OCI-LY7 (cell line): ENCODE data around the gene ZNF276. TPM values are rescaled to one million over a fixed set of nuclear protein-coding genes. Genes with fewer than 3 reads are reported as not detected.

ENCODE experiments used
- BruUV-seq: library from RNA; stranded (reverse); fragments of 400-500 nt; replicated peaks from 2 replicates; lab custom pipeline; 2021; lab: Mats Ljungman, UMichigan
- CTCF ChIA-PET: fragments of 300-600 bp; sonication (Branson Sonifier 250); formaldehyde crosslinking; loops from one replicate; lab custom pipeline; 2022; ENCODE audit warnings: antibody characterized with exemption; ENCODE audit not compliant: unreplicated experiment; lab: Charles Lee
- POLR2A ChIA-PET: fragments of 300-600 bp; sonication (Branson Sonifier 250); formaldehyde crosslinking; loops from one replicate; lab custom pipeline; 2022; ENCODE audit warnings: antibody characterized with exemption; lab: Charles Lee
- DNase-seq: peaks from one replicate; pipeline ENCODE4 v3.0.0-alpha.2; 2015; ENCODE audit warnings: low spot score
- H2AFZ ChIP-seq: fragments of 200-600 bp; sonication (generic), shearing (Covaris generic); 2 replicates; pipeline ENCODE4 v1.6.1; 2014; ENCODE audit warnings: mild to moderate bottlenecking, antibody characterized with exemption, low read length, moderate library complexity
- H3K27ac ChIP-seq: fragments of 200-600 bp; sonication (generic); 2 replicates; pipeline ENCODE4 v1.5.1; 2014; ENCODE audit warnings: mixed run types, low read depth, mild to moderate bottlenecking, moderate library complexity, low read length, inconsistent platforms; ENCODE audit not compliant: poor library complexity, severe bottlenecking
- H3K36me3 ChIP-seq: fragments of 200-600 bp; sonication (generic); 2 replicates; pipeline ENCODE4 v1.6.1; 2014; ENCODE audit warnings: mild to moderate bottlenecking, antibody characterized with exemption, low read length, moderate library complexity, mixed read lengths; ENCODE audit not compliant: insufficient read depth
- H3K4me1 ChIP-seq: fragments of 200-600 bp; sonication (generic); 2 replicates; pipeline ENCODE4 v1.5.1; 2014; ENCODE audit warnings: mild to moderate bottlenecking, low read length; ENCODE audit not compliant: insufficient read depth, poor library complexity, severe bottlenecking
- H3K4me2 ChIP-seq: fragments of 200-600 bp; sonication (generic); 2 replicates; pipeline ENCODE4 v1.6.1; 2014; ENCODE audit warnings: mild to moderate bottlenecking, low read length
- H3K4me3 ChIP-seq: fragments of 200-600 bp; sonication (generic); 2 replicates; pipeline ENCODE4 v1.5.1; 2014; ENCODE audit warnings: mild to moderate bottlenecking, low read depth, low read length; ENCODE audit not compliant: poor library complexity, severe bottlenecking
- H3K79me2 ChIP-seq: fragments of 200-600 bp; sonication (generic); 2 replicates; pipeline ENCODE4 v1.6.1; 2016; ENCODE audit warnings: low read depth, mild to moderate bottlenecking, low read length, moderate library complexity, mixed read lengths; ENCODE audit not compliant: insufficient read depth
- H3K9me2 ChIP-seq: fragments of 200-600 bp; sonication (generic); 2 replicates; pipeline ENCODE4 v1.6.1; 2016; ENCODE audit warnings: mild to moderate bottlenecking, low read length, mixed read lengths; ENCODE audit not compliant: insufficient read depth
- H3K9me3 ChIP-seq: fragments of 200-600 bp; sonication (generic); 2 replicates; pipeline ENCODE4 v1.6.1; 2014; ENCODE audit warnings: mild to moderate bottlenecking, mixed run types, low read length, mixed read lengths
- H4K20me1 ChIP-seq: fragments of 200-600 bp; sonication (generic); 2 replicates; pipeline ENCODE4 v1.6.1; 2014; ENCODE audit warnings: mild to moderate bottlenecking, antibody characterized with exemption, low read length, moderate library complexity, mixed read lengths; ENCODE audit not compliant: insufficient read depth
- EZH2phosphoT487 ChIP-seq: fragments of 200-600 bp; sonication (generic); IDR thresholded peaks from 2 replicates; pipeline ENCODE4 v1.6.1; 2018; ENCODE audit warnings: low read depth, borderline replicate concordance, mild to moderate bottlenecking, mixed run types, antibody characterized with exemption, low read length, moderate library complexity, mixed read lengths
- intact Hi-C: fragments of 100-400 bp; cut with micrococcal nuclease; formaldehyde crosslinking; loops from one replicate; pipeline ENCODE4 v1.10.0; 2022; ENCODE audit not compliant: unreplicated experiment
- total RNA-seq, 2 experiments: library from RNA; depleted of rRNA in 1 of 2; stranded (reverse); fragments of >200 nt in 1 of 2; shearing (Covaris generic) in 1 of 2; gene quantifications; 2 replicates each; pipeline ENCODE4 v1.2.3, GENCODE V29; 2014 to 2022
- TF ChIP-seq, protein P1 (sequence below): fragments of 200-600 bp; sonication (generic); conservative IDR thresholded peaks from 2 replicates; pipeline ENCODE4 v1.5.1; 2014; ENCODE audit warnings: mild to moderate bottlenecking, antibody characterized with exemption, low read length, moderate library complexity, mixed read lengths

Gene ZNF276
- total RNA-seq, 2 experiments from 2014 or later = 27.4 to 30.8 TPM

DNA sequence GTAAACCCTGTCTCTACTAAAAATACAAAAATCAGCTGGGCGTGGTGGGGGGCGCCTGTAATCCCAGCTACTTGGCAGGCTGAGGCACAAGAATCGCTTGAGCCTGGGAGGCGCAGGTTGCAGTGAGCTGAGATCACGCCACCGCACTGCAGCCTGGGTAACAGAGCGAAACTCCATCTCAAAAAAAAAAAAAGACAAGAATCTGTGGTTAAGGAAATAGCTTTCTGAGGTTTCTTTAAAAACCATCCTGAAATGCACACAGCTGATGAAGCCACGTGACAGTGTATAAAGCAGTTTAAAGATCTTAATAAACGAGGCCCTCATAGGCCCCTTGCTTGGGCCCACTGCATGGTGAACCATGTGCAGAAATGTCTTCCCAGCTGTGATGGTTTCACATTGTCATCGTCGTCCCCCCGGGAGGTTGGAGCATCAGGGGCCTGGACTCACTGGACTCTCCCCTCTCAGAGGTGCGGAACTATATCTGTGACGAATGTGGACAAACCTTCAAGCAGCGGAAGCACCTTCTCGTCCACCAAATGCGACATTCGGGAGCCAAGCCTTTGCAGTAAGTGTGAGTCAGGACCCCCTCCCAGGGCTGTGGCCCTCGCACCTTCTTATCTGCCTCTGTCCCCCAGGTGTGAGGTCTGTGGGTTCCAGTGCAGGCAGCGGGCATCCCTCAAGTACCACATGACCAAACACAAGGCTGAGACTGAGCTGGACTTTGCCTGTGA is 16.2 kb downstream of the ZNF276 start:
- H3K9me3 ChIP-seq = no peaks in the 10 kb centered on the region
- ChIA-PET CTCF (interaction anchor here (0.6 kb wide), 1 partner anchor 115 kb away, joined by 3 read pairs; no protein-coding TSS in a partner anchor), POLR2A (no interaction called here)
- TF ChIP-seq, protein P1, sequence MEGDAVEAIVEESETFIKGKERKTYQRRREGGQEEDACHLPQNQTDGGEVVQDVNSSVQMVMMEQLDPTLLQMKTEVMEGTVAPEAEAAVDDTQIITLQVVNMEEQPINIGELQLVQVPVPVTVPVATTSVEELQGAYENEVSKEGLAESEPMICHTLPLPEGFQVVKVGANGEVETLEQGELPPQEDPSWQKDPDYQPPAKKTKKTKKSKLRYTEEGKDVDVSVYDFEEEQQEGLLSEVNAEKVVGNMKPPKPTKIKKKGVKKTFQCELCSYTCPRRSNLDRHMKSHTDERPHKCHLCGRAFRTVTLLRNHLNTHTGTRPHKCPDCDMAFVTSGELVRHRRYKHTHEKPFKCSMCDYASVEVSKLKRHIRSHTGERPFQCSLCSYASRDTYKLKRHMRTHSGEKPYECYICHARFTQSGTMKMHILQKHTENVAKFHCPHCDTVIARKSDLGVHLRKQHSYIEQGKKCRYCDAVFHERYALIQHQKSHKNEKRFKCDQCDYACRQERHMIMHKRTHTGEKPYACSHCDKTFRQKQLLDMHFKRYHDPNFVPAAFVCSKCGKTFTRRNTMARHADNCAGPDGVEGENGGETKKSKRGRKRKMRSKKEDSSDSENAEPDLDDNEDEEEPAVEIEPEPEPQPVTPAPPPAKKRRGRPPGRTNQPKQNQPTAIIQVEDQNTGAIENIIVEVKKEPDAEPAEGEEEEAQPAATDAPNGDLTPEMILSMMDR = no peak
- no peak overlapping the region for H3K27ac ChIP-seq
- no peak for DNase-seq
- no peaks in the 10 kb centered on the region for H3K79me2 ChIP-seq
- H3K9me2 ChIP-seq = no peaks in the 10 kb centered on the region
- no peak overlapping the region for H3K4me2 ChIP-seq
- no TSS peak for BruUV-seq
- H3K4me1 ChIP-seq = no peaks in the 10 kb centered on the region
- peaks cover 98% of the 10 kb centered on the region for H3K36me3 ChIP-seq
- no peaks in the 10 kb centered on the region for H4K20me1 ChIP-seq
- intact Hi-C loops = no loop called here
- H2AFZ ChIP-seq = no peak overlapping the region
- H3K4me3 ChIP-seq = no peak overlapping the region

GRCh38 chr16:89738072-89738377 is 16.7 kb downstream of the ZNF276 start:
- BruUV-seq = no TSS peak
- no peak overlapping the region for H3K27ac ChIP-seq
- TF ChIP-seq, protein P1 = no peak
- no peak for TF ChIP-seq EZH2phosphoT487
- no peak for DNase-seq
- H3K4me2 ChIP-seq = no peak overlapping the region
- intact Hi-C loops = no loop called here
- no peaks in the 10 kb centered on the region for H4K20me1 ChIP-seq
- no peak overlapping the region for H2AFZ ChIP-seq
- H3K4me1 ChIP-seq = no peaks in the 10 kb centered on the region
- ChIA-PET POLR2A (no interaction called here), CTCF (no interaction called here)
- no peaks in the 10 kb centered on the region for H3K9me3 ChIP-seq
- H3K4me3 ChIP-seq = no peak overlapping the region
- H3K36me3 ChIP-seq = peaks cover 100% of the 10 kb centered on the region
- H3K79me2 ChIP-seq = no peaks in the 10 kb centered on the region
- H3K9me2 ChIP-seq = no peaks in the 10 kb centered on the region

- POLR2A ChIA-PET = interaction anchor here (0.6 kb wide), 1 partner anchor 23 kb away, joined by 3 read pairs; no protein-coding TSS in a partner anchor
- H3K4me3 ChIP-seq = no peak overlapping the region
- H3K4me2 ChIP-seq = no peak overlapping the region
- H3K9me2 ChIP-seq = no peaks in the 10 kb centered on the region
- peaks cover 100% of the 10 kb centered on the region for H3K36me3 ChIP-seq
- no peak overlapping the region for H3K27ac ChIP-seq
- CTCF ChIA-PET = no interaction called here
- H3K79me2 ChIP-seq = no peaks in the 10 kb centered on the region
- no peaks in the 10 kb centered on the region for H3K9me3 ChIP-seq
- TF ChIP-seq, protein P1 = no peak
- no peak for TF ChIP-seq EZH2phosphoT487
- H3K4me1 ChIP-seq = no peaks in the 10 kb centered on the region
- no TSS peak for BruUV-seq
- H4K20me1 ChIP-seq = no peaks in the 10 kb centered on the region
- DNase-seq = no peak
- no peak overlapping the region for H2AFZ ChIP-seq
- intact Hi-C loops = no loop called here
Measured at GRCh38 chr16:89738538-89739317, 17.4 kb downstream of the ZNF276 start.
